ENCODE data around the gene CRPPA. TPM values are rescaled to one million over a fixed set of nuclear protein-coding genes. Genes with fewer than 3 reads are reported as not detected.

The CRPPA gene
- total and polyA plus RNA-seq, 2 donors (not counting 3 experiments of a cell fraction or from before 2014, with no cell fraction given) = 0.58 to 3.5 TPM

Small RNA genes lying within 50 kb of the gene (small RNA-seq; reads per million reads assigned to genes)
- gene AC005014.3 (ENCODE audit: insufficient read depth, insufficient read length, low read depth, low replicate concordance) = not detected

Other genes starting within 250 kb of the CRPPA start
- not detected in 2 replicates for gene SOSTDC1, start 44.2 kb upstream of the CRPPA start, total RNA-seq
- gene SOSTDC1, start 44.2 kb upstream of the CRPPA start, polyA plus RNA-seq = not detected in 2 replicates
- not detected in 2 replicates for gene LRRC72, start 105.3 kb upstream of the CRPPA start, total RNA-seq
- gene LRRC72, start 105.3 kb upstream of the CRPPA start, polyA plus RNA-seq = not detected in 2 replicates
- 9.8 and 11.6 TPM in 2 replicates for gene ANKMY2, start 224.2 kb upstream of the CRPPA start, total RNA-seq
- 5.5 and 7.7 TPM in 2 replicates for gene ANKMY2, start 224.2 kb upstream of the CRPPA start, polyA plus RNA-seq
- gene BZW2, start 224.6 kb upstream of the CRPPA start, total RNA-seq = 95.3 and 106 TPM in 2 replicates
- gene BZW2, start 224.6 kb upstream of the CRPPA start, polyA plus RNA-seq = 25.7 and 39.7 TPM in 2 replicates

Data from endothelial cell of umbilical vein (primary cell).